B cell (primary cell): ENCODE measurements around the gene ITPR3.

Experiments
- EZH2 ChIP-seq: IDR thresholded peaks from 2 replicates; pipeline ENCODE4 v1.6.1; 2012; ENCODE audit warnings: borderline replicate concordance, low read depth, mild to moderate bottlenecking, moderate library complexity, low read length; ENCODE audit not compliant: insufficient read depth, poor library complexity, severe bottlenecking
- TF ChIP-seq, protein P1 (sequence below): fragments of 200-600 bp; IDR thresholded peaks from one replicate; pipeline ENCODE4 v1.8.0; 2022; ENCODE audit warnings: antibody characterized with exemption, mild to moderate bottlenecking

- TF ChIP-seq, protein P1, sequence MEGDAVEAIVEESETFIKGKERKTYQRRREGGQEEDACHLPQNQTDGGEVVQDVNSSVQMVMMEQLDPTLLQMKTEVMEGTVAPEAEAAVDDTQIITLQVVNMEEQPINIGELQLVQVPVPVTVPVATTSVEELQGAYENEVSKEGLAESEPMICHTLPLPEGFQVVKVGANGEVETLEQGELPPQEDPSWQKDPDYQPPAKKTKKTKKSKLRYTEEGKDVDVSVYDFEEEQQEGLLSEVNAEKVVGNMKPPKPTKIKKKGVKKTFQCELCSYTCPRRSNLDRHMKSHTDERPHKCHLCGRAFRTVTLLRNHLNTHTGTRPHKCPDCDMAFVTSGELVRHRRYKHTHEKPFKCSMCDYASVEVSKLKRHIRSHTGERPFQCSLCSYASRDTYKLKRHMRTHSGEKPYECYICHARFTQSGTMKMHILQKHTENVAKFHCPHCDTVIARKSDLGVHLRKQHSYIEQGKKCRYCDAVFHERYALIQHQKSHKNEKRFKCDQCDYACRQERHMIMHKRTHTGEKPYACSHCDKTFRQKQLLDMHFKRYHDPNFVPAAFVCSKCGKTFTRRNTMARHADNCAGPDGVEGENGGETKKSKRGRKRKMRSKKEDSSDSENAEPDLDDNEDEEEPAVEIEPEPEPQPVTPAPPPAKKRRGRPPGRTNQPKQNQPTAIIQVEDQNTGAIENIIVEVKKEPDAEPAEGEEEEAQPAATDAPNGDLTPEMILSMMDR, result no peak
- TF ChIP-seq EZH2, result no peak
Observed at GRCh38 chr6:33610067-33610466, 11.1 kb upstream of the ITPR3 start.
